Posterior cingulate gyrus (tissue), 11 donors: ENCODE results near the gene OR1I1.

Experiments used
- DNase-seq, 10 donors: peaks; one replicate each; pipeline versions ENCODE4 v3.0.0 to v3.0.0-alpha.2; 2020 to 2021; ENCODE audit warnings: mixed read lengths in 3 of 10
- intact Hi-C: fragments of 100-400 bp; cut with DNase I; formaldehyde crosslinking; loops from one replicate; pipeline ENCODE4 v1.15.1; 2023

OR1I1 gene

GRCh38 chr19:15136234-15136954 lies 54.4 kb downstream of the OR1I1 start:
- no peak for DNase-seq
- intact Hi-C loops: no loop called here

GRCh38 chr19:15137777-15138176 lies 55.8 kb downstream of the OR1I1 start:
- no peak for DNase-seq
- intact Hi-C loops: no loop called here

DNA sequence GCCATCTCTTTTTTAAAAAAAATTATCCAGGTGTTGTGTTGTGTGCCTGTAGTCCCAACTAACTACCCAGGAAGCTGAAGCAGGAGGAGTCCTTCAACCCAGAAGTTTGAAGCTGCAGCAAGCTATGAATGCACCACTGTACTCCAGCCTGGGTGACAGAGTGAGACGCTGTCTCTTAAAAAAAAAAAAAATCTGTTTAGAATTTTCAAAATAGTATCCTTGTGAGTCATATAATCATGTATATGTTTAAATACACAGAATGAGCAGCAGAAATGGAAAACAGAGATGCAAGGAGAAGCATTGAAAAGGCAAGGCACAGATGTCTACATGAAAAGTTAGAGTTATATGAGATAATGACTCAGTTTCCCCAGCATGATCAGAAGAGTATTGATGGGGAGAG lies 56.4 kb downstream of the OR1I1 start:
- no peak for DNase-seq
- intact Hi-C loops: no loop called here

GRCh38 chr19:15141143-15141542 lies 59.1 kb downstream of the OR1I1 start:
- intact Hi-C loops: no loop called here
- no peak for DNase-seq

- intact Hi-C loops: no loop called here
- no peak for DNase-seq
Measured at GRCh38 chr19:15142313-15142712, 60.3 kb downstream of the OR1I1 start.
